ENCODE measurements around the gene MLXIPL. TPM values are rescaled to one million over a fixed set of nuclear protein-coding genes. Genes with fewer than 3 reads are reported as not detected.

MLXIPL gene, protein sequence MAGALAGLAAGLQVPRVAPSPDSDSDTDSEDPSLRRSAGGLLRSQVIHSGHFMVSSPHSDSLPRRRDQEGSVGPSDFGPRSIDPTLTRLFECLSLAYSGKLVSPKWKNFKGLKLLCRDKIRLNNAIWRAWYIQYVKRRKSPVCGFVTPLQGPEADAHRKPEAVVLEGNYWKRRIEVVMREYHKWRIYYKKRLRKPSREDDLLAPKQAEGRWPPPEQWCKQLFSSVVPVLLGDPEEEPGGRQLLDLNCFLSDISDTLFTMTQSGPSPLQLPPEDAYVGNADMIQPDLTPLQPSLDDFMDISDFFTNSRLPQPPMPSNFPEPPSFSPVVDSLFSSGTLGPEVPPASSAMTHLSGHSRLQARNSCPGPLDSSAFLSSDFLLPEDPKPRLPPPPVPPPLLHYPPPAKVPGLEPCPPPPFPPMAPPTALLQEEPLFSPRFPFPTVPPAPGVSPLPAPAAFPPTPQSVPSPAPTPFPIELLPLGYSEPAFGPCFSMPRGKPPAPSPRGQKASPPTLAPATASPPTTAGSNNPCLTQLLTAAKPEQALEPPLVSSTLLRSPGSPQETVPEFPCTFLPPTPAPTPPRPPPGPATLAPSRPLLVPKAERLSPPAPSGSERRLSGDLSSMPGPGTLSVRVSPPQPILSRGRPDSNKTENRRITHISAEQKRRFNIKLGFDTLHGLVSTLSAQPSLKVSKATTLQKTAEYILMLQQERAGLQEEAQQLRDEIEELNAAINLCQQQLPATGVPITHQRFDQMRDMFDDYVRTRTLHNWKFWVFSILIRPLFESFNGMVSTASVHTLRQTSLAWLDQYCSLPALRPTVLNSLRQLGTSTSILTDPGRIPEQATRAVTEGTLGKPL
- not detected for total RNA-seq
- polyA plus RNA-seq, result not detected

DNA sequence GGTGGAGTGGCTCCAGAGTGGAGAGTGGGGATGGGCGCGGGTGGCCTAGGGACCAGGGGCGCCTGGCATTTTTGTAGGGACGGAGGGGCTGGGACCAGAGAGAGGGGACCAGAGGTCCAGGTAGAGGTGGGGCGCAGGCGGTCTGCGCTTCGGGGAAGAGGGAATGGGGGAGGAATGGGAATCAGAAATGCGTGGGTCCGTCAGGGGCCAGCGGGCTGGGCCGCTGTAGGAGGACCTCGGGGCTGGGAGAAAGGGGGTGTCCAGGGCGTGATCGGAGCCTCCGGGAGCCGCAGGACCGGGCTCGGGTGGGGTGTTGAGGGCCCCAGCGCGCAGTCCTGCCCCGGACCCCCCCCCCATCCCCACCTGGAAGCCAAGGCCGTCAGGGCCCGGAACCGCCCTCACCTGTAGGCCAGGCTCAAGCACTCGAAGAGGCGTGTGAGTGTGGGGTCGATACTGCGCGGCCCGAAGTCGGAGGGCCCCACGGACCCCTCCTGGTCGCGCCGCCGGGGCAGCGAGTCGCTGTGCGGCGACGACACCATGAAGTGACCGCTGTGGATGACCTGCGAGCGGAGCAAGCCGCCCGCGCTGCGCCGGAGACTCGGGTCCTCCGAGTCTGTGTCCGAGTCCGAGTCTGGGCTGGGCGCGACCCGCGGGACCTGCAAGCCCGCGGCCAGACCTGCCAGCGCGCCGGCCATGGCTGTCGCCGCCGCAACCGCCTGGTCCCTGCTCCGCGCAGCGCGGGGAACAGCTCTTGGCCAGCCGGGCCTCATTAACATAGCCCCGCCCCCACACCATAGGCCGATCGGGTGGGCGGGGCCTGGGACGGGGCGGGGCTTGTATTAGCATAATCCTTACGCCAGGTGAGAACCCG, at the start of gene MLXIPL:
MLXIPL (minus strand) TSS at position 725 of the 871 bp plus-strand sequence; CDS start at position 695, 30 bp downstream.
- Mint-ChIP-seq H3K27ac (no peak within 1 kb of the TSS), H3K9me3 (no peaks in the 10 kb centered on the region), H3K4me1 (peaks cover 0 to 11% (median 0%) of the 10 kb centered on the region in 4 donors), H3K27me3 (peaks cover 54% of the 10 kb centered on the region), H3K36me3 (no peaks in the 10 kb centered on the region), H3K4me3 (peak within 1 kb of the TSS in 2 of 4 donors; percentile 26 to 61)
- no peaks in the 10 kb centered on the region for H3K9me3 ChIP-seq (ENCODE audit: control insufficient read depth in 2 of 2, low read length in 2 of 2)
- peak; percentile 34 to 50 for ATAC-seq (ENCODE audit: low read depth in 2 of 2)
- peaks cover 18% of the 10 kb centered on the region for H3K4me1 ChIP-seq (ENCODE audit: control insufficient read depth, insufficient read depth, low read length, poor library complexity, severe bottlenecking)
- peaks cover 9% of the 10 kb centered on the region for H3K27me3 ChIP-seq (ENCODE audit: control insufficient read depth, insufficient read depth, low read length)
- H3K36me3 ChIP-seq (ENCODE audit: control insufficient read depth, insufficient read depth, low read length), result no peaks in the 10 kb centered on the region
- H3K4me3 ChIP-seq (ENCODE audit: low read depth, low read length), result no peak within 1 kb of the TSS
- H3K27ac ChIP-seq (ENCODE audit: insufficient read depth, low read length, poor library complexity, severe bottlenecking), result no peak within 1 kb of the TSS
- peak; percentile 27 to 52 (median 47) for DNase-seq

DNA sequence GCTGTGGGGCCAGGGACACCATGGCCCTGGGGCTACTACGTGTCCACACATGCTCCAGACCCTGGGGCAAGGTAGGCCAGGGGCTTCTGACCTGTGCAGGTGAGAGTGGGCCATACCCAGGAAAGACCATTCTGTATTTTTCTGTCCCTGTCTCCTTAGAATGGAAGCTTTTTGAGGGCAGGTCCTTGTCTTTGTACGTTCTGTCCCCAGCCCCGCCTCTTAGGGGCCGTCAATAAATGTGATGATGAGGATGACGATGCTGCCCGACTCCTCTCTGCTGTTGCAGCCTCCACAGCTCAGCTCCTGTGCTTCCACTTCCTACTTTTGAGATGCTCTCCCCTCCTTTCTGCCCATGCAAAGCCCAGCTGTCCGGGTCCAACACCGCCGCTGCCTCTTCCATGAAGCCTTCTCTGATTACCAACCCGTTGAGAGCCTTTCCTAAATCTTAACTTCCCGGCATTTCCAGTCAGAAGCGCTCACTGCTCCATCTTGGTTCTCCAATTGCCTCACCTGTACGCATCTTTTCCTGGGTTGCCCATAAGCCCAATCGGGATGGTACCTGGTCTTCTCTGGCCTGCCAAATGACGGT, 47.6 kb upstream of the MLXIPL start:
- no peaks in the 10 kb centered on the region for H3K36me3 Mint-ChIP-seq
- H3K4me3 Mint-ChIP-seq, result peak overlapping the region in 2 of 4 donors; percentile 11 to 38
- ATAC-seq (ENCODE audit: low read depth in 2 of 2) (no peak), DNase-seq (no peak)
- no peak overlapping the region for H3K27ac Mint-ChIP-seq
- Histone ChIP-seq H3K4me1 (ENCODE audit: control insufficient read depth, insufficient read depth, low read length, poor library complexity, severe bottlenecking) (peaks cover 13% of the 10 kb centered on the region), H3K27me3 (ENCODE audit: control insufficient read depth, insufficient read depth, low read length) (no peaks in the 10 kb centered on the region), H3K9me3 (ENCODE audit: control insufficient read depth in 2 of 2, low read length in 2 of 2) (no peaks in the 10 kb centered on the region), H3K4me3 (ENCODE audit: low read depth, low read length) (no peak overlapping the region), H3K27ac (ENCODE audit: insufficient read depth, low read length, poor library complexity, severe bottlenecking) (no peak overlapping the region), H3K36me3 (ENCODE audit: control insufficient read depth, insufficient read depth, low read length) (no peaks in the 10 kb centered on the region)
- H3K27me3 Mint-ChIP-seq, result peaks cover 13% of the 10 kb centered on the region
- no peaks in the 10 kb centered on the region for H3K9me3 Mint-ChIP-seq
- peaks cover 0 to 6% (median 2%) of the 10 kb centered on the region in 4 donors for H3K4me1 Mint-ChIP-seq

DNA sequence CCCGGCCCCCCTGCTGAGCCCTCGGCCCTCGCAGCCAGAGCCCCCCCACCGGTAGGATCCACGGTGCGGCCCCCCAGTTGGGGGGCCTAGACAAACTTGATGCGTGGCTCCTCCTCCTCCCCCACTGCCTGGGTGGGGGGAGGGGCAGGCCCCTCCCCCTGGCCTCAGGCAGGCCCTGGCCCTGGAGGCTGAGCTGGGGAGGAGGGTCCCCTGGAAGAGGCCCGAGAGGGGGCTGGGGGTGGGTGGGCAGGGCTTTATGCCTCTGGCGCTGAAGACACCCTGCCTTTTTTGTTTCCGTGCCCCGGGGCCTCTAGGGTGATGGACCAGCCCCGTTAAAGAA, 47.0 kb upstream of the MLXIPL start:
- no peak overlapping the region for H3K27ac ChIP-seq (ENCODE audit: insufficient read depth, low read length, poor library complexity, severe bottlenecking)
- H3K4me3 ChIP-seq (ENCODE audit: low read depth, low read length), result no peak overlapping the region
- peaks cover 13% of the 10 kb centered on the region for H3K4me1 ChIP-seq (ENCODE audit: control insufficient read depth, insufficient read depth, low read length, poor library complexity, severe bottlenecking)
- Mint-ChIP-seq H3K27me3 (peaks cover 18% of the 10 kb centered on the region), H3K27ac (no peak overlapping the region), H3K4me3 (no peak overlapping the region), H3K36me3 (no peaks in the 10 kb centered on the region), H3K9me3 (no peaks in the 10 kb centered on the region), H3K4me1 (peaks cover 0 to 6% (median 2%) of the 10 kb centered on the region in 4 donors)
- ATAC-seq (ENCODE audit: low read depth in 2 of 2) (no peak), DNase-seq (no peak)
- H3K9me3 ChIP-seq (ENCODE audit: control insufficient read depth in 2 of 2, low read length in 2 of 2), result no peaks in the 10 kb centered on the region
- H3K27me3 ChIP-seq (ENCODE audit: control insufficient read depth, insufficient read depth, low read length), result no peaks in the 10 kb centered on the region
- H3K36me3 ChIP-seq (ENCODE audit: control insufficient read depth, insufficient read depth, low read length), result no peaks in the 10 kb centered on the region

DNA sequence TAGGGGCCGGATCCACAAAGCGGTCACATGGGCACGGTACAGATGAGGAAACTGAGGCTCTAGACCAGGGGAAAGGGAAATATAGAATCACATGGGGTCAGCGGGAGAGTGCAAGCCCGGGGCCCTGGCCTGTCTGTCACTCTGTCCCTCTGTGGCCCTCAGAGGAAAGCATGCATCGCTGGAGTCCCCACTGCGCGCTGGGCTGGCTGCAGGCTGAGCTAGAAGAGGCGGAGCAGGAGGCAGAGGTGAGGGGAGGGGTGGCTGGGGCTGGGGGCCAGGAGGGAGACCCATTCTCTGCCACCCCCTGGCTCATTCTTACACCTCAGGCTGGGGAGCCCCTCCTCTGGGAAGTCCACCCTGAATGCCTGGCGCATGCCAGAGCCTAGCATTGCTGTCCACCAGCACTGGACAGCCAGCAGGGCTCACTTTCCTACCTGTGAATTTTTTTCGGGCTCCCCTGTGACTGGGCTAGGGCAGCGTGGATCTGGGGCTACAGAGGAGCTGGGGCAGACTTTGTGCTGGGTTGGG, 45.6 kb upstream of the MLXIPL start:
- H3K9me3 Mint-ChIP-seq, result peaks cover 0 to 6% (median 0%) of the 10 kb centered on the region in 7 donors
- H3K4me1 ChIP-seq (ENCODE audit: control insufficient read depth, insufficient read depth, low read length, poor library complexity, severe bottlenecking), result peaks cover 13% of the 10 kb centered on the region
- no peaks in the 10 kb centered on the region for H3K36me3 ChIP-seq (ENCODE audit: control insufficient read depth, insufficient read depth, low read length)
- peak overlapping the region in 2 of 4 donors; percentile 21 to 59 for H3K4me3 Mint-ChIP-seq
- no peak overlapping the region for H3K27ac Mint-ChIP-seq
- no peak overlapping the region for H3K4me3 ChIP-seq (ENCODE audit: low read depth, low read length)
- DNase-seq (no peak), ATAC-seq (ENCODE audit: low read depth in 2 of 2) (no peak)
- peaks cover 19% of the 10 kb centered on the region for H3K27me3 Mint-ChIP-seq
- no peaks in the 10 kb centered on the region for H3K9me3 ChIP-seq (ENCODE audit: control insufficient read depth in 2 of 2, low read length in 2 of 2)
- H3K4me1 Mint-ChIP-seq, result peaks cover 0 to 8% (median 2%) of the 10 kb centered on the region in 4 donors
- H3K27me3 ChIP-seq (ENCODE audit: control insufficient read depth, insufficient read depth, low read length), result peaks cover 3% of the 10 kb centered on the region
- H3K27ac ChIP-seq (ENCODE audit: insufficient read depth, low read length, poor library complexity, severe bottlenecking), result no peak overlapping the region
- no peaks in the 10 kb centered on the region for H3K36me3 Mint-ChIP-seq

DNA sequence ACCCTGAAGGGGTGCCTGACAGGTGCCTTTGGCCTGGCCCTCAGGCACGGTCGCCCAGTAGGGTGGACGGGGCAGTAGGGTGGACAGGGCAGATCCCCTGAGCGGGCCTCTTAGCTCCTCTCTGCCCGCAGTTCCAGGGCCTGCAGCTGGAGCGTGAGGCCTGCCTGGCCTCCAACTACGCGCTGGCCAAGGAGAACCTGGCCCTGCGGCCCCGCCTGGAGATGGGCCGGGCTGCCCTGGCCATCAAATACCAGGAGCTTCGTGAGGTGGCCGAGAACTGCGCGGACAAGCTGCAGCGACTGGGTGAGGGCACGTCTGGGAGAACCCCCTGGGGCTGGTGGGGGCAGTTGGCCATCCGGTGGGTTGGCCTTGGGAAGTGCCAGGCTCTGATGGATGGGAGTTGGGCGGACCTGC, 45.0 kb upstream of the MLXIPL start:
- Mint-ChIP-seq H3K4me1 (peaks cover 0 to 8% (median 2%) of the 10 kb centered on the region in 4 donors), H3K36me3 (no peaks in the 10 kb centered on the region), H3K9me3 (peaks cover 0 to 6% (median 0%) of the 10 kb centered on the region in 7 donors), H3K27me3 (peaks cover 22% of the 10 kb centered on the region), H3K4me3 (no peak overlapping the region), H3K27ac (no peak overlapping the region)
- DNase-seq (no peak), ATAC-seq (ENCODE audit: low read depth in 2 of 2) (no peak)
- H3K27me3 ChIP-seq (ENCODE audit: control insufficient read depth, insufficient read depth, low read length), result peaks cover 3% of the 10 kb centered on the region
- peaks cover 13% of the 10 kb centered on the region for H3K4me1 ChIP-seq (ENCODE audit: control insufficient read depth, insufficient read depth, low read length, poor library complexity, severe bottlenecking)
- H3K9me3 ChIP-seq (ENCODE audit: control insufficient read depth in 2 of 2, low read length in 2 of 2), result no peaks in the 10 kb centered on the region
- H3K4me3 ChIP-seq (ENCODE audit: low read depth, low read length), result no peak overlapping the region
- no peaks in the 10 kb centered on the region for H3K36me3 ChIP-seq (ENCODE audit: control insufficient read depth, insufficient read depth, low read length)
- H3K27ac ChIP-seq (ENCODE audit: insufficient read depth, low read length, poor library complexity, severe bottlenecking), result no peak overlapping the region

DNA sequence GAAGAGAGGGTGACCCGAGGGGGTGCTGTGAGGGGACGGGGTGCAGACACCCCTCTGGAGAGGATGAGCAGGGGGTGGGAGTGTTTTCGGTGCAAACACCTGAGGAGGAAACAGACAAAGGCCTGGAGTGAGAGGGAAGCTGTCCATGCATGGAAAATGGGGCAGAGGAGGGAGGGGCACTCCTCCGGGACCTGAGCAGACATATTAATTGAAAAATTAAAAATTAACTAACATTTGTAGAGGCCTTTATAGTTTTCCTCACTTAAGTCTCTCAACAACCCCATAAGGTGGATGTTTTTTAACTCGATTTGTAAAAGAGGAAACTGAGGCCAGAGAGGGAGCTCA, 44.5 kb upstream of the MLXIPL start:
- Histone ChIP-seq H3K36me3 (ENCODE audit: control insufficient read depth, insufficient read depth, low read length) (no peaks in the 10 kb centered on the region), H3K4me3 (ENCODE audit: low read depth, low read length) (no peak overlapping the region), H3K27me3 (ENCODE audit: control insufficient read depth, insufficient read depth, low read length) (peaks cover 3% of the 10 kb centered on the region), H3K27ac (ENCODE audit: insufficient read depth, low read length, poor library complexity, severe bottlenecking) (no peak overlapping the region), H3K4me1 (ENCODE audit: control insufficient read depth, insufficient read depth, low read length, poor library complexity, severe bottlenecking) (peaks cover 13% of the 10 kb centered on the region), H3K9me3 (ENCODE audit: control insufficient read depth in 2 of 2, low read length in 2 of 2) (no peaks in the 10 kb centered on the region)
- DNase-seq (no peak), ATAC-seq (ENCODE audit: low read depth in 2 of 2) (no peak)
- H3K27me3 Mint-ChIP-seq, result peaks cover 26% of the 10 kb centered on the region
- H3K27ac Mint-ChIP-seq, result peak overlapping the region in 1 of 3 donors; percentile 68
- peaks cover 0 to 8% (median 2%) of the 10 kb centered on the region in 4 donors for H3K4me1 Mint-ChIP-seq
- H3K4me3 Mint-ChIP-seq, result peak overlapping the region; percentile 63 to 79 (median 74)
- H3K36me3 Mint-ChIP-seq, result no peaks in the 10 kb centered on the region
- H3K9me3 Mint-ChIP-seq, result peaks cover 0 to 6% (median 0%) of the 10 kb centered on the region in 7 donors
